CD4-positive, alpha-beta T cell treated with Interleukin-4 for 1 hour (primary cell): ENCODE data around the gene TBC1D2B.
"Not testable (repeated sequence)": the region's sequence is repeated elsewhere in the genome, so short reads cannot be mapped to it uniquely, and the experiment has no call there.

Experiments used
- DNase-seq, 2 donors: peaks; one replicate each; pipeline ENCODE4 v3.0.0-alpha.2; 2020 to 2022

TBC1D2B gene

DNA sequence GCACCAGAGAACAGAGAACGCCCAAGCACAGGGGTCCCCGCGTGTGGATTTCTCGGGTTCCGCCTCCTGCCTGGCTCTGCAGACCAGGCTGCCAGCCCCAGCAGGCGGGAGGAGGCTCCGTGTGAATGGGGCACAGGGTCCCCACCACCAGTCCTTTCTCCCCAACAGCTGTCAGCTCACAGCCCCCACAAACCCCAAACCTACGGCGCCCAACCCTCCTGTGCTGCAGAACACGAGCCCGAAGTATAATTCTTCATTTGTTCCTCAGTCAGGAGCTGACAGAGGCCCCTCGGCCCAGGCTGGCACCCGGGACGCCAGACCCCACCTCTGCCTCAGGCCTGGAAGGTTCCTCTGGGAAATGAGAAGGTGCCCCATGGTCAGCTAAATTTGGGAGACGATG is 78.0 kb downstream of the TBC1D2B start:
- no peak for DNase-seq

DNA sequence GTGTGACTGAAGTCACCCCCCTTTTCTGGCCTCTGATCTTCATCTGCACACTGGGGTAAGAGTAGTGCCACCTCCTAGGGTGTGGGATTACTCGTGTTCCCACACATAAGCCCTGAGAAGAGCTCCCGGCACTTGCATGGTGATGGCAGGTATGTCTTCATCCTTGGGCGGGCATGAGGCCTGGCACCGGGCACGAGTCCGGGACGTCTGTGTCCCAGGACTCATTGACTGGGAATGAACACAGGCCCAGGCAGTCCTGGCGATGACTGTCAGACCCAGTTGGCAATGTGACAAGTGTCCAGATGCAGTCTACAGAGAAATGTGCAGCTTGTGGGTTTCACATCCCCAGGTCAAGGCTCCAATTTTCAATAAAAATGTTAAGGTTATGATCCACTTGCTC is 78.9 kb downstream of the TBC1D2B start:
- DNase-seq: no peak

DNA sequence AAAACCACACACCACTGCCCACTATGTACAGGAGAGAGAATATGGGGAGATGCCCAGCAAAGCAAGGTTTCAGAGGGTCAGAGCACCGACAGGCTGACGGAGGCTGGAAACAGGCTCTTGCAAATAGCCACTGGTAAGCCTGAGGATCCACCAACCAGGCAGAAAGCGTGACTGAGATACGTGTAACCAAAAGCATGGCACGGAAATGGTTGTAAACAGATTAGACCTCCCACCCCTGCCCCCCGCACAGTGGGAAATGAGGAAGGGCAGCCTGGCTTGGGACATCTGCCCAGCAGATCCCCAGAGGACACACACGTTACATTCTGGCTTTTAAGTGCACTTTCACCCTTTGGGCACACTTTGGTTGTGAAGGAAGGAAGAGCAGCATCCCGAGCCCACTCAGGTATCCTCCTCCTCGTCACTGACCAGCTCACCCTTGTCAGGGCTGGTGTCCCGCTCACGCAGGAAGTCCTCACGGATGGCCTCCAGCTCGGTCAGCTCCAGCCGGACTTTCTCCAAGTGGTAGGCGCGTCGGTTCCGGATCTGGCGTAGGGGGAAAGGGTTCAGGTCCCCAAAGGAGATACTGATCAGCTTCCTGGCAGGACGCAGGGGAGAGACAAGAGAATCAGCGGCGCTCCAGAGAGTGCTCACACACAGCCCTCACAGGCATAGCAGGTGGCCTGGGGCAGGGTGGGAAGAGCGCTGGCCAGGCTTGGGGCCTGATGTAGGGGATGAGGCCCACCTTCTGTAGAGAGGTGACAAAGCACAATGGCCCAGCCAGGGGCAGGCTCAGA is 79.6 kb downstream of the TBC1D2B start:
- not testable (repeated sequence) for DNase-seq

DNA sequence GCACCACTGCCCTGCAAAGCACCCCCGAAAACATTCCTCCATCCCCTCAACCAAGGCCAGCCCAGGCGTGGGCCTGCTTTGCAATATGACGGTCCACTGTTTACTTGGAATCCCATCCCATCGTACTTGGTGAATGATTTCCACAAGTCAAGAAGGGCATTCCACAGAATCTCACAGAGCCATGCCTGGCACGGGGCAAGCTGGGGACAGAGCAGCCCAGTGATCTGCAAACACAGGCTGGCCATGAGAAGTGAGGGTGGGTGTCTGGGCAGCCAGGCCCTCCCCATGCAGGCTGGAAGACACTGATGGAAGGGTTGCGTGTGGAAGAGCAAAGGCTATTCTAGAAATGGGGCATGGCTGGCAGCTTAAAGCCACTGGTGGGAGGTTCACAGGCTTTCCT is 80.3 kb downstream of the TBC1D2B start:
- not testable (repeated sequence) for DNase-seq

DNA sequence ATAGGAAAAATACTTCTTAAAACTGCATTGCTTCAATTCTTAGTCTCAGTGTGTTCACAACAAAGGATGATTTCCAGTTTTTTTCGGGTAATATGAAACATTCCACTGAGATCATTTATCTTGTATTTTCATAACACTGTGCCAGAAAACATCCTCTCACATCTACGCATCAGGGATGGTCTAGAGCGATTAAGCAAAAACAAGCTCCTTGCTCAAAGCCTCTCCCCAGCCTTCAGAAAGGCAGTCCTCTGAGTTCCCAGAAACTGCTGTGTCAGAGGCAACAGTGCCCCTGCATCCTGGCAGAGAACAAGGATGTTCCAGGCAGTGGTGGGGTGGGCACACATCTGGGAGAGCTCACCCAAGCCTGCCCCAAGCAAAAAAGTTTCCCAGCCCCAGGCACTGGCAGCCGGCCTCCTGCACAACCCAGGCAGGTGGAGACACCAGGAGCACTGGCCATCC is 80.8 kb downstream of the TBC1D2B start:
- DNase-seq: not testable (repeated sequence)

DNA sequence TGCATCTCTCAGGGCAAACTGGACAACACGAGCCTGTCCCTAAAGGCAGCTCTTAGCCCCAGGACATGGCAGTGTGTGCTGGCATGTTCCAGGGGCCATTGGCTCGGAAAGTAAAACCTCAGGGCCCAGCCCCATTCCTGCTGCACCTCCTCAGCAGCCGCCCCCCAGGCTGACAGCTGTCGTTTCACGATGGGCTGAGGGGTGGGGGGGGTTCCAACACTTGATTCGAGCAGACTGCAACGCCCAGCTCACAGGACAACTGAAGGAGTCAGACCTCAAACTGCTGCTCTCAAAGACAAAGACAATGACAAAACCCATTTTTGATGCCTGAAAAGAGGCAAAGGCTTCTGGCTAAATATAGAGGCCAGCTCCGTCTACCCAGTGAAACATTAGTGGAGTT is 81.3 kb downstream of the TBC1D2B start:
- DNase-seq: not testable (repeated sequence)

DNA sequence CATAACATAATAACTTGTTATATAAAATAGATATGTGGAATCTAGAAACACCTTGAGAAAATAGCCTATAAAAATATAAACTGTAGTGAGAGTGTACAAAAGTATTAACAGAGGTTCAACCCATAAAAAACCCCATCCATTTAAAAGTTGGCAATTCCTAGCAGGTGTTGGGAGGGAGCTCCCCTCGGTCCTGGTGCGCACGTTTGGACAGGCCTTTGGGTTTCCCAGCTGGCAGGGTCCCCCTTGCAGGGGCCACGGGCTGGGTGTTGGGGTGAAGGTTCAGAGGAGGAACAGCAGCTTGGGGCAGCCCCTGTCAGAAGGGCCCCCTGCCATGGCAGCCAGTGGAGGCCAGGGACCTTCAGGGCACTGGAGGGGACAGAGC is 82.0 kb downstream of the TBC1D2B start:
- DNase-seq: not testable (repeated sequence)

DNA sequence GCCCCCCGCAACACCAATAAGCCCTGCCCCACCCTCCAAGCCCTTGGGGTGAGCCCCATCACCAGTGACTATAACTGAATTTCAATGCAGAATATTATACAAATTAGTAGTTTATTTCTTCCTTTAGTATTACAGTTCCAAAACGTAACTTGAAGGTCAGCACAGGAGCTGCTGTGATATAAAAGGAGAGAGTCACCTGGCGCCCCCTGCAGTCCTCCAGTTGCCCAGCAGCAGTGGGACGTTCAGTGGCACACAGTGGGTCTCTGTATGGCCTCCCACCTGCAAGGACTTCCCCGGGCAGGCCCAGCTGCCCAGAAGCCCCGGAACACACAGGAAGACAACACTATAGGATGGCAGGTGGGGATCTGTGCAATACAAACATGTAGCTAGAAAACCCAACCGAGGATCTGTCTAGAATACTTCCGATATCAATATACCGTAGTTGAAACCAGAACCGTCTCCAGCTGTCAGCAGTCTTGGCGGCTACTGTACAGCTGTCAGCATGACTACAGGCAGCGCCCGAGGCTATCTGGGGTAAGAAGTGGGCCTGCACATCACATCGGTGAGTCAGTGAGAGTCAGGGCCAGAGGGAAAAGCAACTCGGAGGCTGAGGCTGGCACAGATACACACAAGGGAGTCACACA is 82.5 kb downstream of the TBC1D2B start:
- not testable (repeated sequence) for DNase-seq

DNA sequence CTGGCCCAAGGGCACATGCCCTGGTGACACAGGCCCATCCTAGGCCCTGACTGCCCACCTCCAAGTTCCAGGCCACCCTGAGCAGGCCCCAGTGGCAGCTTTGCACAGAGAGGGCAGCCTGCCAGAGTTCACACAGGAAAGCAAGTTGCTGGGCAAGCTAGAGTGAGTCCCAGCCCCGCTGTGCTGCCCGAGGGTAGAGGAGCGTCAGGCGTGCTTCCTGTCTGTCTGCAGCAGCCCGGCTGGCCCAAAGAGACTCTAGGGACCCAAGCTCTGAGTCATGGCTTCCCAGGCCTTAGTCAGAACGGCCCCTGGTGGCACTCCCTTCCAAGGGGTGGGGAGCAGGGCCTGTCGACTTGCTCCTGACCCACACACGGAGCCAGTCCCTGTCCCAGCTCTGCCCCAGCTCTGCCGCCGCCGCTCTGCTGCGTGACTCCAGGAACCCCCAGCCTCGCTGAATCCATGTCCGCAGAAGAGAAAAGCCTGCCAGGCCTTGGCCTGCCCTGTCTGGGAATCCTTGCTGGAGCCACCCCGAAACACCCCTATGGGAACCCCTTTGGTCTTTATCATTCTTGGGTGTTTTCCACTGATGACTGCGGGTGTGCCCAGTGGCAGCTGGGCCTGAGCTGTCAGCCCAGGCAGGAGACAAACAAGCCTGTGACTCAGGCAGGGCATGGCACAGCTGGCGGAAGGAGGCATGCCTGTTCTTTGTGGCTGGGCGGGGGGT is 83.4 kb downstream of the TBC1D2B start:
- DNase-seq: peak in 1 of 2 donors; percentile 48

DNA sequence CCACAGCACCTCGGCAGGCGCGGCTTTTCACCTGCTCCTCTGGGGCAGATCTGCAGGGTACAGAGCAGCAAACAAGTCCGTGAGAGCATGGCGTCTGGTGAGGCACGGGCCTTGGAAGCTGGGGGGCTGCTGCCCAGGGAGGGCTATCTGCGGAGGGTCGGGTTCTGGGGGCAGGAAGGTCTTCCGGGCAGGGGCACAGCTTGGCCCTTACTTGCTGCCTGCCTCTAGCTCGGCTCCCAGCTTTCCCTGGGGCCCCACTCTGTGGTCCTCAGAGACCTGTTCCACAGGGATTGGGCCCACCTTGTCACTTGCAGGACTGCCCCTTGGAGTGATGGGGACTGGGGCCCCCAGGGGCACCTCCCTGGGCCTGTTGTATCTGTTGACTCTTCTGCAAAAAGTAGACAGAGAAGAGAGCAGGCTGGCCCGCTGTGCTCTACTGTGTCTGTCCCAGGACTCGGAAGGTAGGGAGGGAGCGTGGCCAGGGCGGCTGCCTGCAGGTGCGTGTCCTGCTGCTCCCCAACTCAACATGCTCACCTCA is 84.1 kb downstream of the TBC1D2B start:
- no peak for DNase-seq

DNA sequence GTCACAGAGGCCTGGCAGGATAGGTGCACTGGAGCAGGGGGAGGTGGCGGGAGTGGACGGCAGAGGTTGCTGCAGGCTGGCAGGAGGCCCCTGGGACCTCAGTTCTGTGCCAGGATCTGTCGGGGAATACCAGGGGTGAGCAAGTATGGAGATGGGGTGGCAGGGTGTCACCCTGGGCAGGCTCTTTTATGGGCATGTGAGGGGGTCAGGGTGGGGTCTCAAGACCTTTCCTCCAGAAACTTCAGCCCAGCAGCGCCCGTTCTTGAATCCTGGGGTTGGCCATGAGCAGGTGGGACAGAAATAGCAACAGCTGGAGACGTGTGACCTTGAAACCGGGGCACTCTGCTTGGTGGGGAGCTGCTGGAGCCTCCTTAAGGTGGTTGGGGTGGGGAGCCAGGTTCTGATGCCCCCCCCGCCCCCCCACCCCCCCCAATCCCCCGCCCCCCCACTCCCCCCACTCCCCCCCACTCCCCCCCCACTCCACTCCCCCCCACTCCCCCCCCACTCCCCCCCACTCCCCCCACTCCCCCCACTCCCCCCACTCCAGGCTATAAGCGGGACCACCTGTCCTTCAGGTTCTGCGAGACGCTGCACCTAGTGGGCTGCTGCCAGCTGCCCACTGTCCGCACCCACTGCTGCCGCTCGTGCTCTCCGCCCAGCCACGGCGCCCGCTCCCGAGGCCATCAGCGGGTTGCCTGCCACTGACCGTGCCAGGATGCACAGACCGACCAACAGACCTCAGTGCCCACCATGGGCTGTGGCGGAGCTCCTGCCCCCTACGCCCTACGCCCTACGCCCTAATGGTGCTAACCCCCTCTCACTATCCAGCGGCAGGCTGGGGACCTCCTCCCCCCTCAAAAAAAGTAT is 84.9 kb downstream of the TBC1D2B start:
- no peak for DNase-seq

DNA sequence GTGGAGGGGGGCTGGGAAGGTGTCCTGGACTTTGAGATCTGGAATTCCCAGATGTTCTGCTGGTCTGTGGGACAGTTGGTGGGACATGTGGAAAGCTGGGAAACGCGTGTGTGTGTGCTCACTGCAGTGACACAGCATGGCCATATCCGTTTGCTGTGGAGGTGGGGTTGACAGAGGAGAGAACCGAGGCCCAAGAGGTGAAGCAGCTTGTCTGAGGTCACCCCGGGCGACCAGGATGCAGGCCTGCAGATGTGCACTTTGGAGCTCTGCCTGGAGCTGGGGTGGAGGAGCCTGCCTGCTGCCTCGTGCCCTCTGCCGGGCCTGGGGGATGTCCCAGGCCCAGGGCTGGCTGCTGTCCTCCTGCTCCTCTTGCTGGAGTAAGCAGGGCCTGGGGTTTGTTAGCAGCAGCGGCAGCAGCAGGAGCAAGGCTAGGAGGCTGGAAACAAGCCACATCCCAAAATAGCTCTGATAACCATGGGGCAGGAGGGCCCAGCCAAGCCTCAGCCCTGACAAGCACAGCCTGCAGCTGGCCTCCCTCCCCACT is 85.8 kb downstream of the TBC1D2B start:
- DNase-seq: not testable (repeated sequence)

DNA sequence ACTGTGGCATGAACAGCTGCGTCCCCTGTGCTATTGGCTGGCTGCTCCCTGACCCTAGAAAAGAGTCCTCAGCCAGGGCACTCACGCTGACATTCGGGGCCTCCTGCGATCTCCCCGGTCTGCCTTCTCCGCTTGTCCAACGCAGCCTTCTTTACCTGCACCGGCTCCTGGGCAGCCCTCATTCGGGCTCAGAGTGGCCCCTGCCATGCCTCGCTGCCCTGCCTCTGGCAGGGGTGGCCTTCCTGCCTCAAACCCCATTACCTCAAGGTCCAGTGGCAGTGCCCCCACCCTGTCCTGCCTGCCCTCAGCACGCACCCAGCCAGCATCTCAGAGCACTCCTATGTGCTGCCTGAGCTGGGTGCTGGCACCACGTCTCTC is 86.5 kb downstream of the TBC1D2B start:
- DNase-seq: no peak

DNA sequence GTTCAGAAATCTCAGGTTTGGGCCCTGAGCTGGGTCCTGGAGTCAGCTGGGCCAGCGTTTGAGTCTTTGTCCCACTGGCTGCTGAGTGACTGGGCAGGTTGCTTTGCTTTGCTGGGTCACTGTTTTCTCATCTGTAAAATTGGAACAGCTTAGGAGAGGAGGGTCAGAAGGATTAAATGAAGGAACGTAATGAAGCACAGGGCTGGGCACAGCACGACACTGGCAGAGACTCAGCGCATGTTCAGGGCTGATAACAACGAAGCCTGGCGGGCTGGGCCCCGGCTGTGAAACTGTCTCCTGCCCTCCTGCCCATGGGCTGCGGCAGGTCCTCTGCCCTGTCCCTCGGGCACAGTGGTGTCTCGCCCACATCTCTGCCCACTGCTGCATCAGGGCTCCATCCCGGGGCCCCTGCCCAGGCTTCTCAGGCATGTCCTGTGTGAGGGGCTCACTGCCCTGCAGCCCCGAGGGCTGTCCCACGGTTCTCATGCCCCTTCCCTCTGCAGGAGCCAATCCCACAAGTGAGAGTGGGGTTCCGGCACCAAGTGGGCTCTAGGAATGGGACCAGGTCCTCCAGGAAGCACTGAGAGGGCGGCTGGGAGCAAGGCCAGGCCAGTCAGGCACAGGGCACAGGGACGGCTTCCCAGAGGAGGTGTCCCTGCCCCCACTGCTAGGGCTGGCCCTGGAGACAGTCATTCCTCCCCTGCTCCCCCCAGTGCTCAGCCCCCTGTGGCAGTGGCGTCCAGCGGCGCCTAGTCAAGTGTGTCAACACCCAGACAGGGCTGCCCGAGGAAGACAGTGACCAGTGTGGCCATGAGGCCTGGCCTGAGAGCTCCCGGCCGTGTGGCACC is 88.0 kb downstream of the TBC1D2B start:
- DNase-seq: no peak

DNA sequence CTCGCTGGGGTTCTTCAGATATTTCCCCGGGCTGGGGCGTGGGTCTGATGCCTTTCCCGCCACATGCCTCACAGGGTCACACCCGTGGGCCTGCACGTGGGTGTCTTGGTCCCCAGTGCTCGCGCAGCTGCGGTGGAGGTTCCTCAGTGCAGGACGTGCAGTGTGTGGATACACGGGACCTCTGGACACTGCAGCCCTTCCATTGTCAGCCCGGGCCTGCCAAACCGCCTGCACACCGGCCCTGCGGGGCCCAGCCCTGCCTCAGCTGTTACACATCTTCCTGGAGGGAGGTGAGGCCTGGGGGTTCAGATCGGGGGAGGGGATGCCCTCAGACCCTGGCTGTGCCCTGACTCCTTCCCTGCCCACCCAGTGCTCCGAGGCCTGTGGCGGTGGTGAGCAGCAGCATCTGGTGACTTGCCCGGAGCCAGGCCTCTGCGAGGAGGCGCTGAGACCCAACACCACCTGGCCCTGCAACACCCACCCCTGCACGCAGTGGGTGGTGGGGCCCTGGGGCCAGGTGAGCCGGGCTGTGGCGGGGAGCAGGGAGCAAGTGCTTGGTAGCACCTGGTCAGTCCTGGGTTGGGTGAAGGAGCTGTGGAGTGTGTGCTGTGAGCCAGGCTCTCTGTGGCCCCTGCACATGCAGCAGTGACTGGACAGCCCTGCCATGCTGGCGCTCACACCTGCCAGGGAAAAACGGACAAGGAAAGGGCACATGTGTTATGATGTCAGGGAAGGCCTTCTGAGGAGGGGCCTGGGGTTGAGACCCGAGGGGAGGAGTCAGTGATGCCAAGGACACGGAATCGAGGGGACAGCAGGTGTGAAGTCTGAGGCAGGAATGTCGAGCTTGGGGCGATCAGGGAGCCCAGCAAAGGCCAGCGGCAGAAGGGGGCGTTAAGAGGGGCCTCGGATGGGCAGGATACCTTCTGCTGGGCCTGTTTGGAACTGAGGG is 88.9 kb downstream of the TBC1D2B start:
- DNase-seq: no peak

DNA sequence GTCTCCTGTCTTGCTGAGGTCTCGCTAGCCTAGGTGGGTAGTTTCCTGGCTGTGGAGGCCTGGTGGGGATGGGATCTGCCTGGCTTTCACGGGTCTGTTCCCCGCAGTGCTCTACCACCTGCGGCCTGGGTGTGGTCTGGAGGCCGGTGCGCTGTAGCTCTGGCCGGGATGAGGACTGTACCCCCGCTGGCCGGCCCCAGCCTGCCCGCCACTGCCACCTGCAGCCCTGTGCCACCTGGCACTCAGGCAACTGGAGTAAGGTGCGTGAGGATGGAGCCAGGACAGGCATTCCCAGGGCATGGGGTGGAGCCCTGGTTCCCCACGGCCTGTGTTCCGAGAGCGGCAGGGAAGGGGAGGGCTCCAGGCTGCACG is 89.8 kb downstream of the TBC1D2B start:
- DNase-seq: not testable (repeated sequence)

DNA sequence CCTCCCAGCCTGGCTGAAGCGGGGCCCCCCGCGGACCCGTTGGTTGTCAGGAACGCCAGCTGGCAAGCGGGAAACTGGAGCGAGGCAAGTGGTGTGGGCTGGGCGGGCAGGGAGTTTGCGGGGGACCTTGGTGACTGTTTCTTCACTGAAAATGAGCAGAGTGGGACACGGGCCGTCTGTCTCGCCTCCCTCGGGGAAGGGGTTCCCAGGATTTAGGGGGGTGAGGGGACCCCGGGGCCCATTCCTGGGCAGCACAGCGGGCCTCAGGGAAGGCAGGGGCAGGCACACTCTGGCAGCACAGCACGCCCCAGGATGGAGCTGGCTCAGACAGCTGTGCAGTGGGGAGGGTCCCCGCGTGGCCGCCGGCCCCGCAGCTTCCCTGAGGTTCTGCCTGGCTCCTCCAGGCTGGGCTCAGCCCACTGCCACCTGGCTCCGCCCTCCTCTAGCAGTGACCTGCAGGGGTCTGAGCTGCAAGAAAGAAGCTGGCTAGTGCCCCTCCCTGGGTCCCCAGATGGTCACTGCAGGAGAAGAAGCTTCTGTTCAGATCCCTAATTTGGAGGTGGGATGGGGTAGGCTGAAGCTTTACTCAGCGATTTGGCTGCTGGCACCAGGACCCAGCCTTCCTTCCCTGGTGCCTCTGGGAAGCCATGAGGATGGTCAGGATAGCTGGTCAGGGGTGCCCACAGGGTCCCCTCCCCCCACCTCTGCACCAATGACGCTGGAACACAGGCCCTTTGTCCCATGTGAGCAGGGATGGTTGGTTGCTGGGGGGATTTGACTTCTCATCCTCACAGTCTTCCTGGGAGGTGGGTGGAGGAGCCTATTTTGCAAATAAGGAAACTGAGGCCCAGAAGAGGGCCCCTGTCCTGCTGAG is 90.4 kb downstream of the TBC1D2B start:
- no peak for DNase-seq

DNA sequence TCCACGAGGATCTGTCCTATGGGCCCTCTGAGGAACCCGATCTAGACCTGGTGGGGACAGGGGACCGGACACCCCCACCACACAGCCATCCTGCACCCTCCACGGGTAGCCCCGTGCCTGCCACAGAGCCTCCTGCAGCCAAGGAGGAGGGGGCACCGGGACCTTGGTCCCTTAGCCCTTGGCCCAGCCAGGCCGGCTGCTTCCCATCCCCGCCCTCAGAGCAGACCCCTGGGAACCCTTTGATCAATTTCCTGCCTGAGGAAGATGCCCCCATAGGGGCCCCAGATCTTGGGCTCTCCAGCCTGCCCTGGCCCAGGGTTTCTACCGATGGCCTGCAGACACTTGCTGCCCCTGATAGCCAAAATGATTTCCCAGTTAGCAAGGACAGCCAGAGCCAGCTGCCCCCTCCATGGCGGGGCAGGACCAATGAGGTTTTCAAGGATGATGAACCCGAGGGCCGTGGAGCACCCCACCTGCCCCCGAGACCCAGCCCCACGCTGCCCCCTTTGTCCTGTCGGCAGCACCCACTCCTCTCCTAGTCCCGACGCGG is 91.5 kb downstream of the TBC1D2B start:
- DNase-seq: peak in 1 of 2 donors; percentile 7
